ENCODE results near the gene HADH.
"Not testable (repeated sequence)": the region's sequence is repeated elsewhere in the genome, so short reads cannot be mapped to it uniquely, and the experiment has no call there.

DNA sequence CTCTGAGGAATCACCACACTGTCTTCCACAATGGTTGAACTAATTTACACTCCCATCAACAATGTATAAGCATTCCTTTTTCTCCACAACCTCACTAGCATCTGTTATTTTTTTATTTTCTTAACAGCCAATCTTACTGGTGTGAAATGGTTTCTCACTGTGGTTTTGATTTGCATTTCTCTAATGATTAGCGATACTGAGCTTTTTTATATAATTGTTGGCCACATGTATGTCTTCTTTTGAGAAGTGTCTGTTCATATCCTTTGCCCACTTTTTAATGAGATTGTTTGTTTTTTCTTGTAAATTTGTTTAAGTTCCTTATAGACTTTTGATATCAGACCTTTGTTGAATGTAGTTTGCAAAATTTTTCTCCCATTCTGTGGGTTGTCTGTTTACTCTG lies 21.8 kb upstream of the HADH start:
- TF ChIP-seq POLR2A (IDR thresholded peaks at IDR 0.05) = not testable (repeated sequence)
- TF ChIP-seq, protein P1, sequence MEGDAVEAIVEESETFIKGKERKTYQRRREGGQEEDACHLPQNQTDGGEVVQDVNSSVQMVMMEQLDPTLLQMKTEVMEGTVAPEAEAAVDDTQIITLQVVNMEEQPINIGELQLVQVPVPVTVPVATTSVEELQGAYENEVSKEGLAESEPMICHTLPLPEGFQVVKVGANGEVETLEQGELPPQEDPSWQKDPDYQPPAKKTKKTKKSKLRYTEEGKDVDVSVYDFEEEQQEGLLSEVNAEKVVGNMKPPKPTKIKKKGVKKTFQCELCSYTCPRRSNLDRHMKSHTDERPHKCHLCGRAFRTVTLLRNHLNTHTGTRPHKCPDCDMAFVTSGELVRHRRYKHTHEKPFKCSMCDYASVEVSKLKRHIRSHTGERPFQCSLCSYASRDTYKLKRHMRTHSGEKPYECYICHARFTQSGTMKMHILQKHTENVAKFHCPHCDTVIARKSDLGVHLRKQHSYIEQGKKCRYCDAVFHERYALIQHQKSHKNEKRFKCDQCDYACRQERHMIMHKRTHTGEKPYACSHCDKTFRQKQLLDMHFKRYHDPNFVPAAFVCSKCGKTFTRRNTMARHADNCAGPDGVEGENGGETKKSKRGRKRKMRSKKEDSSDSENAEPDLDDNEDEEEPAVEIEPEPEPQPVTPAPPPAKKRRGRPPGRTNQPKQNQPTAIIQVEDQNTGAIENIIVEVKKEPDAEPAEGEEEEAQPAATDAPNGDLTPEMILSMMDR (IDR thresholded peaks at IDR 0.05) = not testable (repeated sequence)

Data from thyroid gland (tissue), 4 donors.